Stimulated activated CD8-positive, alpha-beta memory T cell treated with anti-CD3 and anti-CD28 coated beads, Interleukin-12 subunit alpha, Interleukin-12 subunit beta, amount 100 ng/mL, for 24 hours (primary cell): ENCODE measurements around the gene SEMA5A.

Source experiments
- DNase-seq: peaks from one replicate; pipeline ENCODE4 v3.0.0-alpha.2; 2020; ENCODE audit errors: extremely low read depth

SEMA5A gene

GRCh38 chr5:9479361-9479760 is 66.5 kb downstream of the SEMA5A start:
- DNase-seq, result no peak

- no peak for DNase-seq
These were observed 68.3 kb downstream of the SEMA5A start for GRCh38 chr5:9477537-9477936.

- DNase-seq, result no peak
These were observed 71.5 kb downstream of the SEMA5A start for GRCh38 chr5:9474219-9475002.

- DNase-seq, result no peak
These were observed 72.3 kb downstream of the SEMA5A start for GRCh38 chr5:9473624-9474023.

GRCh38 chr5:9470410-9470809 is 75.5 kb downstream of the SEMA5A start:
- no peak for DNase-seq

GRCh38 chr5:9468060-9468388 is 77.9 kb downstream of the SEMA5A start:
- no peak for DNase-seq

GRCh38 chr5:9467199-9468059 is 78.4 kb downstream of the SEMA5A start:
- no peak for DNase-seq

- no peak for DNase-seq
These were observed 79.2 kb downstream of the SEMA5A start for GRCh38 chr5:9466697-9467096.

GRCh38 chr5:9464478-9464877 is 81.4 kb downstream of the SEMA5A start:
- no peak for DNase-seq

- DNase-seq, result no peak
These were observed 83.8 kb downstream of the SEMA5A start for GRCh38 chr5:9462109-9462508.

GRCh38 chr5:9460885-9461645 is 84.8 kb downstream of the SEMA5A start:
- no peak for DNase-seq

GRCh38 chr5:9456435-9457042 is 89.3 kb downstream of the SEMA5A start:
- DNase-seq, result no peak

- no peak for DNase-seq
These were observed 89.9 kb downstream of the SEMA5A start for GRCh38 chr5:9455826-9456434.

GRCh38 chr5:9454491-9454890 is 91.4 kb downstream of the SEMA5A start:
- DNase-seq, result no peak

GRCh38 chr5:9454012-9454481 is 91.8 kb downstream of the SEMA5A start:
- no peak for DNase-seq

GRCh38 chr5:9453480-9454011 is 92.3 kb downstream of the SEMA5A start:
- no peak for DNase-seq

- DNase-seq, result no peak
These were observed 93.7 kb downstream of the SEMA5A start for GRCh38 chr5:9452181-9452580.

- DNase-seq, result no peak
These were observed 94.8 kb downstream of the SEMA5A start for GRCh38 chr5:9451037-9451436.

- DNase-seq, result no peak
These were observed 98.2 kb downstream of the SEMA5A start for GRCh38 chr5:9447691-9448090.

GRCh38 chr5:9445826-9446388 is 100.0 kb downstream of the SEMA5A start:
- DNase-seq, result no peak

GRCh38 chr5:9444346-9444745 is 101.5 kb downstream of the SEMA5A start:
- DNase-seq, result no peak
